ENCODE results near the gene GPR108. TPM values are rescaled to one million over a fixed set of nuclear protein-coding genes. Genes with fewer than 3 reads are reported as not detected.

Gene GPR108
- total RNA-seq, 1 donor from 2014 or later = 22.5 TPM

GRCh38 chr19:6739883-6740588 is 2.7 kb upstream of the GPR108 start:
- intact Hi-C loops (cut with DNase I) = loop anchor here (2.0 to 5.0 kb wide), 3 partner anchors 123 to 367 kb away; partner anchors contain the start of gene ALKBH7
- peak; percentile 84 for DNase-seq (ENCODE audit: low spot score)

DNA sequence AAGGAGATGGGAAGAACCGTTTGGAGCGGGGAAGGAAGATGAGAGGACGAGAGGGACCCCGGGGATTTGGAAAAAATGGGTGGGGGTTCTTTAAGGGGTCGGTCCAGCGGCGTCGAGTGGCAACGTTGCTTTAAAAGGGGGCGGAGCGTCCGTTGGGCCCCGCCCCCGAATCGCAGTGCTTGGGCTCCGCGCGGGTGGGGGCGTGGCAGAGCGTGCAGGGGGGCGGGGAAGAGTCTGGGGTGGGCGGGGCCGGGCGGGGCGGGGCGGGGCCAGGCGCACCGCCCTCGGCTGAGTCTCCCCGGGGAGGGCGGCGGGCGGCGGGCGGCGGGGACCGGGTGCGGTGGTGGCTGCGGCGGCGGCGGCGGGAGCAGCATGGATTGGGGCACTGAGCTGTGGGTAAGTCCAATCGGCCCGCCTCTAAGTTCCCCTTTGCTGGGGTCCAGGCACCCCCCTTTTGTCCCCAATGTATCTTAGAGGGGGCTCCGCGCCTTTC is 2.1 kb upstream of the GPR108 start, which contains the start of gene TRIP10:
Gene TRIP10 (plus strand): TSS at position 291 of the 493 bp plus-strand sequence. CDS start 82 bp downstream, at position 373.
- DNase-seq (ENCODE audit: low spot score) = peak; percentile 92
- intact Hi-C loops (cut with DNase I) = loop anchor here (2.0 to 5.0 kb wide), 3 partner anchors 123 to 367 kb away; partner anchors contain the start of gene ALKBH7

- intact Hi-C loops (cut with DNase I) = loop anchor here (2.0 to 5.0 kb wide), 3 partner anchors 124 to 366 kb away; partner anchors contain the start of gene ALKBH7
- no peak for DNase-seq (ENCODE audit: low spot score)
Measured at GRCh38 chr19:6738787-6739389, 1.5 kb upstream of the GPR108 start.

DNA sequence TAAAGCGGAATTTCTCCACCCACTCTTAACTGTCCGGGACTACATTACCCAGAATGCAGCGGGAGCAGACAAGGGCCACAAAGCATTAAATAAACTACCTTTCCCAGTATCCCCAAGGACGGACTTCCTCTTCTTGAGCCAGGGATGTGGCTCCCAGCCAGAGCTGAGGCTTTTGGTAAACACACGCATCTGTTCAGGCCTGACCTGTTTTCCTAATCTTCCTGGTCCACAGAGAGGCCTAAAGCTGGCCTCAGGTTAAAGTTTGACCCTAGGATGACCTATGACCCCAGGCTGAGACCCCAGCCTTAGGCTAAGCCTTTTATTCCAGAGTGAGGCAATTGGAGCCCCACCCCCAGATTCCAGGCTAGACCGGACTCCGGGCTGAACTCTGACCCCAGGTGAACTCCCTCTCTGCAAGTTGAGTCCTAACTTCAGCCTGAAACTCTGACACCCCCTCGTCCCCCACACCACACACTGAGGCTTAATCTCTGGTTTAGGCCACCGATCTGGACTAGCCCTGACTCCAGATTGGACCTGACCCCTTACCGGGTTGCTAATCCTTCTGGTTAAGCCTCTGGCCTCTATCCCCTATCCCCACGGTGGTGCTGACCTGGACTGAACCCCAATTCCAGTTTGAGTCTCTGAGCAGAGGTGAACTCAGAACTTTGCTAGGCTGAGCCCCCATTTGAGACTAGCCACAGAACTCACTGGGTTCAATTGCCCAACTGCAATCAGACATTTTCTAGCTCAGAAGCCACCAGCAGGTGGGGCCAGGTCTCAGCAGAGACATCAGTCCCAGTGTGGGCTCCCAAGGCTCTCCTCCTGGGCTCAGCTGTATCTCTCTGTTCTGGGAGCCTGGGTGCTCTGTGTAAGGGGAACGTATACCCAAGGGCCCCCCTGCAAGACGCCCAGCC is 750 bp upstream of the GPR108 start:
- DNase-seq (ENCODE audit: low spot score) = peak; percentile 86
- intact Hi-C loops (cut with DNase I) = loop anchor here (2.0 to 5.0 kb wide), 3 partner anchors 125 to 365 kb away; partner anchors contain the start of gene ALKBH7

DNA sequence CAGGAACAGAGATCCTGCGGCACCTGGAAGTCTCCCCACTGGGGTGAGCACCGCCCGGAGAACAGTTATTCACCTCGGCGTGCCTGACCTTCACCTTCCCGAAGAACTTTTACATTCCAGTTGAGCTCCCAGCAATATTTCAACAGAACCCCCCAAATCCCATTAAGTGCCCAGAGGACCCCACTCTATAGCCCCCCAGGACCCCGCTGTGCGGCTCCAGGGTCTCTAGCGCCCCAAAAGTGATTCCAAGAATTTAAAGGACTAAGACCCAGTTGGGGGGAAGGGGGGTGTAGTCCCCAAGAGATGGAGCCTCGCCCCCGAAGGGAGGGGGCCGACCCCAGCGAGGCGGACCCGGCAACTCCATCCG is 480 bp downstream of the GPR108 start:
- DNase-seq (ENCODE audit: low spot score) = no peak
- intact Hi-C loops (cut with DNase I) = loop anchor here (5.0 kb wide), 1 partner anchor 220 kb away; no protein-coding TSS in a partner anchor

GRCh38 chr19:6736169-6736916 is 1.0 kb downstream of the GPR108 start:
- intact Hi-C loops (cut with DNase I) = loop anchor here (5.0 kb wide), 1 partner anchor 219 kb away; no protein-coding TSS in a partner anchor
- DNase-seq (ENCODE audit: low spot score) = peak; percentile 88

GRCh38 chr19:6735181-6735911 is 2.0 kb downstream of the GPR108 start:
- intact Hi-C loops (cut with DNase I) = loop anchor here (5.0 kb wide), 1 partner anchor 218 kb away; no protein-coding TSS in a partner anchor
- no peak for DNase-seq (ENCODE audit: low spot score)

GRCh38 chr19:6734096-6734696 is 3.2 kb downstream of the GPR108 start:
- intact Hi-C loops (cut with DNase I) = no loop called here

GRCh38 chr19:6733338-6734095 is 3.9 kb downstream of the GPR108 start:
- DNase-seq (ENCODE audit: low spot score) = no peak
- intact Hi-C loops (cut with DNase I) = no loop called here

More at GRCh38 chr19:6734096-6734696, 3.2 kb downstream of the GPR108 start:
- no peak for DNase-seq (ENCODE audit: low spot score)

DNA sequence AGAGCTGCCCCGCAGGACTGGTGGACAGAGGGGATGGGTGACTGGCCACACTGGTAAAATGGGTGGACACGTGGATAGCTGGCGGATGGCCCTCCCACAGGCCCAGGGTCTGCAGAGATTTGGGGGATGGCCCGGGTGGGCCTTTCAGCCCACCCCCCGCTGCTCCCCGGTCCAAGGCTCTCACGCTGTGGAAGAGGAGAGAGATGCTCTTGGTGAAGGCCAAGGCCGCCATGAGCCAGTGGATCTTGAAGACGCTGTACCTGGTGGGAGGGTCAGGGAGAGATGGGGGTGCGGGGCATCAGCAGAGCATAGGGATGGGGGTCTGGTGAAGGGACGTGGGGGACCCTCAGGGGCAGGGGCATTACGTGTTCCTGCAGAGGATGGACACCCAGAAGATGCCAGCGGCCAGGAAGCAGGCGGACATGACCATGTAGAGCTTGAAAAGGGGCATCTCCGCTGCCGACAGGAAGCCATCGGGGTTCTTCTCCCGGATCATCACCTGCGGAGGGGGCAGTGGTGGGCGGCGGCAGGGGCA is 4.5 kb downstream of the GPR108 start:
- no peak for DNase-seq (ENCODE audit: low spot score)
- intact Hi-C loops (cut with DNase I) = no loop called here

DNA sequence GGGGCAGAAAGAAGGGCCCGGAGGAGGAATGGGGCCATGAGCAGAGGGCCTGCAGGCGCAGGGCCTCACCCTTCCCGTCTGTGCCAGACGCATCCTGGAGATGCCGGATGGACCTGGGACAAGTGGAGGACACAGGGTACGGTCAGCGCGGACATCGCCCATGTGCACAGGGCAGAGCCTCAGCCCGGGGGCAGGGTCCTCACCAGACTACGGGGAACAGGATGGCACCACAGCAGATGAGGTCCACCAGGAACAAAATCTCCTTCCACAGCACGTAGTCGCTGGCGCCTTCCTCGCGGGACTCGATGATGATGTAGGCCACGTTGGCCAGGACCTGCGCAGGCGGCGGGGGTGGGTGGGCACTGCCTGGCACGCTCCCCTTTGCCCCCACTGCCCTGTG is 5.6 kb downstream of the GPR108 start:
- intact Hi-C loops (cut with DNase I) = no loop called here

GRCh38 chr19:6730941-6731670 is 6.3 kb downstream of the GPR108 start:
- no peak for DNase-seq (ENCODE audit: low spot score)
- intact Hi-C loops (cut with DNase I) = no loop called here

More for the DNA sequence above, 5.6 kb downstream of the GPR108 start:
- DNase-seq (ENCODE audit: low spot score) = no peak

GRCh38 chr19:6730153-6730804 is 7.1 kb downstream of the GPR108 start:
- DNase-seq (ENCODE audit: low spot score) = no peak
- intact Hi-C loops (cut with DNase I) = no loop called here

DNA sequence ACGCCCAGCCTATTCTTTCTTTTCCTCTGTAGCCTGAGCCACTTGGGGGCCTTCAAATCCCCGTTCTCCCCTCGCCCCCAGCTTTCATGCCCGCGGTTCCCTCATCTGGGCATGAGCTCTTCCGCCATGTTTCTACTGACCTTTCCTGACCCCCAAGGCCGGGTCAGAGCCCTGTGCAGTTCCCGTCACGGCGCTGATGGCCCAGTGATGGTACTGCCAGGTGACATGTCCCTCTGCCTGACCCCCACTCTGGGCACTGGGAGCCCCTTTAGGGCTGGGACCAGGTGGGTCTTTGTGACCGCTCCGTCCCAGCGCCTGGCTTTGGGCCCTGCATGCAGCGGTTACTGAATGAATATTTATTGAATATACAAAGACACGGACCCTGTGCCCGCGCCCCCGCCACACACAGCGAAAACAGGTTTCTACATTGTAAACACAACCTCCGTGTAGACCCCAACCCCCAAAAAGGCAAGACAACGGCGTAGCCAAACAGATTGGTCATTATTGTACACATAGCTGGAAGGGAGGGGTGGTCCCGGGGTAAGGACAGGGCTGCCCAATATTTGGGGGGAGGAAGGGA is 7.7 kb downstream of the GPR108 start:
- no peak for DNase-seq (ENCODE audit: low spot score)
- intact Hi-C loops (cut with DNase I) = no loop called here

DNA sequence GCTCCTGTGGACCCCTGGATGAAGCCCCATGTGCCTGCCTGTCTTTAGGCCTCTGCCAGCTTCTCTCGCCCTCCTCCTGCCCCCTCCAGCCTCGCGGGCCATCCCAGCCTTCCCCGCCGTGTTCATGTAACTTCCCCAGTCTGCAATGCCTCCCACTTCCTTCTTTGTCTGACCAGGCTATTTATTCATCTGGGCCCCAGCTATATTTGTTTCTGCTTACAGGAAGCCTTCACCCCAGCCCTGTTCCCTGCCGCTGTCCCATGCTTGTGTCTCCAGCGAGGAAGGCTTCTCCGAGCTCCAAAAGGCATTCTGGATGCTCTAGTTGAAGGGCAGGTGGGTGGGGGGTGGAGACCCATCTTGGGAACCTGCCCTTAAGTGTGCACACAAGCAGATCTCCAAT is 9.0 kb downstream of the GPR108 start:
- intact Hi-C loops (cut with DNase I) = no loop called here
- no peak for DNase-seq (ENCODE audit: low spot score)
